GM19238 (cell line): Measurements from ENCODE around the gene NIPAL1.

Source experiments
- DNase-seq: peaks from one replicate; pipeline ENCODE4 v3.0.0; 2011; ENCODE audit warnings: low spot score; ENCODE audit not compliant: insufficient read length

Gene NIPAL1

GRCh38 chr4:48025005-48025404 is 8.4 kb downstream of the NIPAL1 start:
- DNase-seq, result no peak

GRCh38 chr4:48027653-48028052 is 11.1 kb downstream of the NIPAL1 start:
- DNase-seq, result no peak

GRCh38 chr4:48028696-48029095 is 12.1 kb downstream of the NIPAL1 start:
- no peak for DNase-seq

GRCh38 chr4:48030470-48030869 is 13.9 kb downstream of the NIPAL1 start:
- no peak for DNase-seq

- DNase-seq, result no peak
Measured at GRCh38 chr4:48031802-48032525, 15.4 kb downstream of the NIPAL1 start.

GRCh38 chr4:48032721-48033120 is 16.1 kb downstream of the NIPAL1 start:
- no peak for DNase-seq

- DNase-seq, result no peak
Measured at GRCh38 chr4:48033412-48033811, 16.8 kb downstream of the NIPAL1 start.

GRCh38 chr4:48033825-48034413 is 17.3 kb downstream of the NIPAL1 start:
- DNase-seq, result no peak

GRCh38 chr4:48035952-48036351 is 19.4 kb downstream of the NIPAL1 start:
- DNase-seq, result no peak

GRCh38 chr4:48037117-48037462 is 20.5 kb downstream of the NIPAL1 start:
- no peak for DNase-seq

- DNase-seq, result no peak
Measured at GRCh38 chr4:48038666-48039065, 22.1 kb downstream of the NIPAL1 start.

- DNase-seq, result no peak
Measured at GRCh38 chr4:48039561-48039960, 23.0 kb downstream of the NIPAL1 start.

GRCh38 chr4:48041535-48042137 is 25.1 kb downstream of the NIPAL1 start:
- no peak for DNase-seq

GRCh38 chr4:48042979-48043461 is 26.4 kb downstream of the NIPAL1 start:
- DNase-seq, result no peak

- DNase-seq, result no peak
Measured at GRCh38 chr4:48043504-48043903, 26.9 kb downstream of the NIPAL1 start.

- no peak for DNase-seq
Measured at GRCh38 chr4:48044298-48044697, 27.7 kb downstream of the NIPAL1 start.

- DNase-seq, result no peak
Measured at GRCh38 chr4:48046059-48046458, 29.5 kb downstream of the NIPAL1 start.

GRCh38 chr4:48047421-48047844 is 30.9 kb downstream of the NIPAL1 start:
- no peak for DNase-seq

- no peak for DNase-seq
Measured at GRCh38 chr4:48047896-48048295, 31.3 kb downstream of the NIPAL1 start.

GRCh38 chr4:48049483-48049882 is 32.9 kb downstream of the NIPAL1 start:
- no peak for DNase-seq

- DNase-seq, result no peak
Measured at GRCh38 chr4:48051078-48051477, 34.5 kb downstream of the NIPAL1 start.

- no peak for DNase-seq
Measured at GRCh38 chr4:48058617-48059530, 42.3 kb downstream of the NIPAL1 start.
